HG03159 (cell line): ENCODE measurements around the gene CCDC110.

Source experiments
- ATAC-seq: cut with Tn5 transposase; IDR thresholded peaks from one replicate; pipeline ENCODE4 v1.9.1; 2021; ENCODE audit warnings: mild to moderate bottlenecking, moderate library complexity; ENCODE audit not compliant: unreplicated experiment

CCDC110 gene

DNA sequence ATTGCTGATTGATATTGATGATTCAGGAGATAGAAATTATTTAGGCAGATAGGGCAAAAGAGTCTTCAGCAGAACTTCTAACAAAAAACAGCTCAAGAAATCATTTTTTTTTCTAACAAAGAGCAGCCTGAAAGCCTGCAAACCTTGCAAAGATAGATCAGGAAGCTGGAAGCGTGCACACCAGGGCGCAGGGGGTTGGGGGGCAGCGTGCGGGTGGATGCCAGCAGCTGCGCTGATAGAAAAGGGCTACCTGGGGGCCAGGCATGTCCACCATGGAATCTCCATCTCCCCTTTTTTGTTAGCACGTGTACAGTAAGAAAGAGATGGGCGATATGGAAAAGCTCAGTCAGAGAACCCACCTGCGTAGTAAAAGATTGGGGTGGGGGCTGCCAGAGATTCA is 1.7 kb upstream of the CCDC110 start:
- no peak for ATAC-seq

DNA sequence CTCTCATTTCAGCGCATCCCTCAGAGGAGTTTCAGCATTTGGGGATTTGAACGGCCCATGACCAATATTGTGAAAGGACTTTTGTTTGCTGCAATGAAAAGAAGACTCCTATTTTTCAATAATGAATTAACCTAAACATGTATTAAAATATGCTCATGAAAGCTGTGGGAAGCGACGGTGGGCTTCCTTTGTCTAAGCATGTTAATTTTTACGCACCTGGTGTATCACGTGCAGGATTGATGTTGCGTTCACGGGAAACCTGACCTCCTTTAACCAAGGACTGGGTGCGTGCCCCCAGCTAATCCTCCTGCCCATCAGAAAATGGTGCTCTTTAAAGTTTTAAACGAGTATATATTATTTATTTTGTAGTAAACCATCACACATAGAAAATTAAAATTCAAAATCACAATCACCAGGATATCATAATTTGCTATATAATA is 590 bp upstream of the CCDC110 start:
- peak; percentile 9 for ATAC-seq

DNA sequence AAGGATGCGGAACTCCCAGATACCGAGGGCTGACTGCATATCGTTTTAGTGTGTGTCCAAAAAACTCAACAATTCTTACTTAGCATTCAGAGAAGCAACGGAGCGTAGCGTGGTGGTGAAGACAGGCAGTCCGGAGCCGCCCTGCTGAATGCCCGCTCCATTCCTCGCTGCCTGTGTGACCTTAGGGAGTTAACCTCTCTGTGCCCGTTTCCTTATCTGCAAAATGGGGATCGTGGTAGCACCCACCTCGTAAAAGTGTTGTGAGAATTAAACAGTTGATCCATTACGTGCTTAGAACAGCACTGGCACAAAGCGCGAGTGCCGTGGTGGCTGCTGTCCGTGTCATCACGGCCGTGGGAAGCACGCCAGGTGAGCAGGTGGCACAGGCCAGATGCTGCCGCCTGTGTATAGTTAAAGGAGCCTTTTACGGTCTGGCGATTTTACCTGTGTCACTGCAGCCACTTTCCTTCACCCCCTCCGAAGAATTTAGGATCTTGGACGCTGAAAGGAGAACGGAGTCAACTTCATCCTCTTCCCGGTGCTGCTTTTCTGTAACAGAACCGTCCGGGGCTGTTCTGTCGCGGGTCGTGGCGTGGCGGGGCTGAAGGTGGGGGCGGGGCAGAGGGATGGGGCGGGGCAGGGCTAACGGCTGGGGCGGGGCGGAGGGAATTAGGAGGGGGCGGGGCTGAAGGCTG is 885 bp downstream of the CCDC110 start:
- peak; percentile 25 for ATAC-seq

DNA sequence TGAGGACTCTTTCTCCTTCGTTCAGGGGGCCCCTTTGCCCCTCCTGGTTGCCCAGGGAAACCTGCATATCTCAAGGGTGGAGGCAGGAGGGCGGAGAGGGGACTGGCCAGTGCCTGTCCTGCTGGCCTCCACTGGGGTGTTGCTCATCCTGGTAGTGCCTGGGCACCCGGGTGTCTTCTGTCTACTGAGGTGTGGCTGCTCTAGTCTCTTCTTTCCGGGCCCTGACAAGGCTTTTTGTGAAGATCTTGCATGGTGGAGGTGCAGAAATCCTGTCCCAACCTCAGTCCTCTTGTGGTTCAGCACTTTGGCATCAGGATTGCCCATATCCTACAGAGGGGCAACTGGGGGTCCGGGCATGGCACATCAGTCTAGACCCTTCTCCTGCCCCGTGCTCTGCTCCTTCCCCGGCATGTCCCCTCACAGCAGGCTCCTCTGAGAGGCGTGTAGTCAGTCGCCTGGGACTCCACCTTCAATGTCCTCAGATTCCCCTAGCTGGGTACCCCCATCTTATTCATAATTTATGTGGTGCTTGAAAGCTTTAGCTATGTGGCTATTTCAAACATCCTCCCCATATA is 1.9 kb downstream of the CCDC110 start:
- ATAC-seq = no peak

DNA sequence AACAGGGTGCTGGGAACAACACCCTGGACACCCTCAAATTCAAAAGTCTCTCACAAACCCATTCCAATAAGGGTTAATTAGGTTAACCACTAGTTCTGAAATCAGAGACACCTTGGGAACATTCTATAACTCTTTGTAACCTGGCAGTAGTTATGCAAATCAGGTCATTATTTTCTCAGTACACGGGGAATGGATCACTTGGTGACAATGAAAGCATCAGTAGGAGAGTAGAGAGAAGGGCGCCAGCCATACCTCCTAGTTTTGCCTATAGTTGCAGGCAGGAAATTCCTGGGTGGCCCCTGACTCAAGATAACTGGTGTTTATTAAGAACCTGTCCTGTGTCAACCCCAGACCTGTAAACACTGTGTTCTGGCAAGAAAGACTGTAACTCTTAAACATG is 2.5 kb downstream of the CCDC110 start:
- ATAC-seq = no peak

DNA sequence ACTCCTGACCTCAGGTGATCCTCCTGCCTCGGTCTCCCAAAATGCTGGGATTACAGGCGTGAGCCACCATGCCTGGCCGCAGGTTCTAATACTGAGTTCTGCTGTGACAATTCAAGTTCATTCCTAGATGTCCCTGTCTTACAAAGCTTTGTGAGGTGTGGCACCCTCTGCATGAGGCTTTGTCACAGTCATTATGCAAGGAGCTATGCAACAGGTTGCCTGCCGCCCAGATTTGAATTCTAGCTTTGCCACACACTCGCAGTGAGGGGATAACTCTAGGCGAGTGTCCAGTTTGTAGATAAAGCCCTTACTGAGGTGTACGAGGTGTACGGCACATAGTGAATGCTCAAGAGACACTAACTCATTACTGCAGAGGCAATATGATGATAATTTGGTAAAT is 3.5 kb downstream of the CCDC110 start:
- no peak for ATAC-seq

DNA sequence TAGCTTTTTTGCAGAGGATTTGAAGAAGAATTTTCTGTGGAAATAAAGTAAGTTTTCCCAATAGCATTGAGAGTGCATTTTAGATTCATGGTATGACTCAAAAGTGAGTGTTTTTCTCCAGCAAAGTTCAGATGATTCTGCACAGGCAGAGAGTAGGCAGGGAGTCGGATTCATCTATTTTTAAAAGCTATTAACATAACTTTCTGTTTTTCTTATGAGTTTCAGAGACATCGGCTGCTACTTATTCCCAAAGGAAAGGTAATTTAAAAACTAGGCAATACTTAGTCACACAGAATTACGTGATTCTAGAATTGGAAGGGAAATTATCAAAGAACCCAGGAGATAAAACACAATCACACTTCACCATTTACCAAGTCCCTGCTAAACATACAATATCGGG is 4.4 kb downstream of the CCDC110 start:
- ATAC-seq = no peak

DNA sequence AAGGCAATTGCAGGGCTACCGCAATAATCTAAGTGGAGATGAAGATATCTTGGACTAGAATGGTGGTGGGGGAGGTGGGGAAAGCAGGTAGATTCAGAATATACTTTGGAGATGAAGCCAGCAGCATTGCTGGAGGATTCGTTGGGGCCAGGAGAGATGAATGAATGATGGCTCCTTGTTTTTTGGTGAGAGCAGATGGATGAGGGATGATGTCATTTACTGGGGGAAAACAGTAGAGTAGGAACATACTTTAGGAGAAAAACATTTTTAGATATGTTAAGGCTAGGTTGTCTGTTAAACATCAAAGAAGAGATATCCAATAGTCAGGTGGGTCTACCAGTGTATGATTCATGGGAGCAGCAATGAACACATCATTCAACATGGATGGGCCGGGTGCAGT is 5.8 kb downstream of the CCDC110 start:
- ATAC-seq = no peak

DNA sequence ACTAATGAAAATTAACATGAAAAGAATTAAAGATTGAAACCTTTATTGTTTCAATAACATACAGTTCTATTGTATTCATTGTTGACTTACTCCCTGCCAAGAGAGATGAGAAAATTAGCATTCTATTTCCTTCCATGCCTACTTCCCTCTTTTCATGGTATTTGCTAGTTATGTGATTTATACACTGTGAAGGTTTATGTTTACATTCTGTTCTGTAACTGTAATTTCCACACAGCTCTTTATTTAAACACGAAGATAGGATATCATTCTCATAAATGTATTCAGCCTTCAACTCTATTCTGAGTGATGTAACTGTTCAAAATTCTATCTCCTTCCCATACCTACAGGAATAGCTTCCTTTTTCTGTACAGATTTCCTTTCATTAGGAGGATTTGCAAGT is 6.6 kb downstream of the CCDC110 start:
- no peak for ATAC-seq

DNA sequence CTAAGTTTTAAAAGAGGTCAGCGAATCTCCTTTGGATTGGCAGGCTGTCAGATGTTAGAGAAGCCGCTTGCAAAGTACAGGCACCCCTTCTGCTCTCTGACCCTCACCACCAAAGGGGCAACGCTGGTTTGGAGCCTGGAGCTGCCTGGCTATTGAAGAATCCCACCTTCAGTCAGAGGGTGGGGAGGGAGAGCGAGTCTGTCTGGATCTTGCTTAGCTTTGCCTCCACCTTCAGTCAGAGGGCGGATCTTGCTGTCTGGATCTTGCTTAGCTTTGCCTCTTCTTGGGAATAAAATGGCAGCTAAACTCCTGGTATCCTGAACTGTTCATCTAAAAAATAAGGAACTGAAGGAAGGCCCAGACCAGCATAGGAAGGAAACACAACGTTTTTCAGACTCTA is 7.3 kb downstream of the CCDC110 start:
- no peak for ATAC-seq

DNA sequence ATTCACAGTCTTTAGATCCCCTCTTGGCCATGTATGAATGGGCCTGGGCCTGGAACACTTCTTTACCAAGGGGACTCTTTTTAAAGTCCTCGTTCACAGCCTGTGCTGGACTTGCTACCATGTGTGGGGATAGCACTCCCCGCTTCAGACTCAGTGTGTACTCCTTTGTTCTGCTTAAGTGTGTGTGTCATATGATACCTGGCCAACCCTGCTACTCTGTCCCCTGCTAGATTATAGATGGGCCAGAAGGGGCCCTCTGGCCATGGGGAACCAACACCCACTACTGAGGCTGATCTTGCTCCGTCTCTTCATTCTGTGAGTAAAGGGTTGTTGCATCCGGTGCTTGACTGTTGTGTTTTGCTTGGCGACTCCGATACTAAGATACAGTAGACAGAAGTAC is 8.0 kb downstream of the CCDC110 start:
- ATAC-seq = no peak

DNA sequence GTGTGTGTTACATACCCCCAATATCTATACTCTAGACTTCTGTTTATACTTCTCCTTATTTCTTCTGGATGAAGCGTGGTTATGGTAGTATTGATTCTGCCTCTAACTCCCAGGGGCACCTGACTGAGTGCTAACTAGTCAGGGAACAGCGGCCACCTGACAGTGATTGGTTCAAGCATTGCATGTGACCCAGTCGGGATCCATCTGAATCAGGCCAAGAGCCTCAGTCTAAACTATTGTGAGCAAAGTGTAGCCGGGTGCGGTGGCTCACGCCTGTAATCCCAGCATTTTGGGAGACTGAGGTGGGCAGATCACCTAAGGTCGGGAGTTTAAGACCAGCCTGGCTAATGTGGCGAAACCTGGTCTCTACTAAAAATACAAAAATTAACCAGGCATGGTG is 10.0 kb downstream of the CCDC110 start:
- ATAC-seq = no peak

DNA sequence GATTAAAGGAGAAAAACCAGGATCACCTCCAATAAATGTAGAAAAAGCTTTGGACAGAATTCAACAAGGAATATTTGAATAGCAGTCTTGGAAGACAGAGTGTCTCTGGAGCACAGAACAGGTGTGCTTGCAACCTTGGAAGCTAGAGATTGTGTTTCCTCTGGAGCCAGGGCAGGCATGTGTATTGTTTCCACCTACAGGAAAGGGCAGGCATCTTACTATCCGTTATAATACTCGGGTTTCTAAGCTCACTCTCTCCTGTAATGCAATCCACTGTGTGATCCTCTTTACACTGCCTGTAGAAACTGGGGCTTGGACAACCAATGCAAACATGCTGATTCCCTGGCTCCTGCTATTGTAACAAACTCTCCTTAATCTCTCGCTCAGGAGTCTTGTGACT is 14.4 kb downstream of the CCDC110 start:
- no peak for ATAC-seq

DNA sequence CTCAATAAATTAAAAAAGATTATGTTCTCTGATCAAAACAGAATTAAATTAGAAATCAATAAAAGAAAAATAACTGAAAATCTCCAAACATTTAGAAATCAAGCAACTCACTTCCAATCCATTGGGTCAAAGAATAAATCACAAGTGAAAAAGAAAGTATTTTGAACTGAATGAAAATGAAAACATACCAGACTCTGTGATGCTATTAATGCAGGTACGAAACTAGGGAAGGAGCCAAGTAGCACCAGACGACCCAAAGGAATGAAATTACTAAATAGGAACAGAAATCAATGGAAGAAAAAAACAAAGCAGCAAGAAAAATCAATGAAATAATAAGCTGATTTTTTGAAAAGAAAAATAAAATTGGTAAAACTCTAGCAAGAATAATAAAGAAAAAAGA is 15.4 kb downstream of the CCDC110 start:
- no peak for ATAC-seq

DNA sequence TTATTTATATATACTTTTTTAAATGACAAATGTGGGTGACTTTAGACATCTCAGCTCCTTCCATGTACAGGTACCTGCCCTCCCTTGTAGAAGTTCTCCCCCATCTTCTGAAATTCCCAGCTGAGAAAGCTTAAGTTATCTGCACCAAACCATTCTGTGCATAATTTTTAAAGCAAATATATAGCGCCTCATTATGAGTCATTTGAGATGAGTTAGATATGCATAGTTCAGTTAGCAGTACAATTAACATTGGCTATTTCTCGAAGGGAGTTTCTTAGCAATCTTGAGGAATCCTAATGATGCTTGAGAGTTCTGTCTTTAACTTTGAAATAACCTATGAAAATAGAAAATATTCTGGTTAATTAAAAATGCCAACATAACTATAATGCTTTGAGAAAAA is 26.3 kb downstream of the CCDC110 start:
- no peak for ATAC-seq

DNA sequence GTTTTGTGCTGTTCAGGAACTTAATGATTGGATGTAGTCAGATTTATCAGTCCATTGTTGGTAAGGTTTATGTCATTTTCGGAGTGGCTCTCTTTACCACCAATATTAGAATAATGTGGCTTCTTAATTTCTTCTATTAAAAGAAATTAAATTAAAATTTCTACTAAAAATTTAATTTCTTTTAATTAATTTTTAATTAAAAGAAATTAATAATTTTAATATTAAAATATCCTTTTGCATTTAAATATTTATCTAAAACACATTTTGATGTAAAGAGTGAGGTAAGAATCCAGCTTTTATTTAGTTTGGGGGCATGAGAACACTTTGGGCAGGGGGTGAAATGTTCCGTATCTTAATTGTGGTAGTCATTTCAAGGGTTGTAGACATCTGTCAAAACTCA is 30.1 kb downstream of the CCDC110 start:
- ATAC-seq = no peak

DNA sequence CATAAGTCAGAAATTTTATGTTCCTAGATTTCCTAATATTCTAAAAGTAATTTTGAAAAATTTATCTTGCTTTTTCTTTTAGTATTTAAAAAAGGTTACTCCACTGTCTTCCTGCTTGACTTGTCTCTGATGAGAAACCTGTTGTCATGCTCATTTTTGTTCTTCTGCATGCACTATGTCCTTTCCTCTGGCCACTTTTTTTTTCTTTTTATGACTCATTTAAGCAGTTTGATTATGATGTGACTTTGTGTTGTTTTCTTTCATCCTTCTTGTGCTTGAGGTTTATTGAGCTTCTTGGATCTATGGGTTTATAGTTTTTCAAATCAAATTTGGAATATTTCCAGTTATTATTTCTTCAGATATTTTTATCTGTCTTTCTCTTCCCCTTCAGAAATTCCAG is 33.7 kb downstream of the CCDC110 start:
- no peak for ATAC-seq

DNA sequence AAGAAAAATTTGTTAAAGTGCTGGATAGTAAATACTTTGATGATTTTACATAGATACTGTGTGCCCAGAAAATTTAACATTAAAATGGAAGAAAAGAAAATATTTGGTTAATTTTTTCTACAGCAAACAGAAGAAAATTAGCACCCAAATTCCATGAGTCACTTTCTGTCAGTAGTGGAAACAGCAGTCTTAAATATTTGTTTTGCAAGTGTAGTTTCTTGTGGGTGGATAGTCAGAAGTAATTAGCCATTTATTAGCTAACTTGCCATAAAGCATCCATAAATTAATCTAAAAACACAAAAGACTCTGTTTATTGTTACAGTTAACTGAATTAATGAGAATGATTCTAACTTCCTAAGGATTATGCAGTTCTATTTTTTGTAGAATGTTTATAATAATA is 36.1 kb downstream of the CCDC110 start:
- ATAC-seq = no peak

DNA sequence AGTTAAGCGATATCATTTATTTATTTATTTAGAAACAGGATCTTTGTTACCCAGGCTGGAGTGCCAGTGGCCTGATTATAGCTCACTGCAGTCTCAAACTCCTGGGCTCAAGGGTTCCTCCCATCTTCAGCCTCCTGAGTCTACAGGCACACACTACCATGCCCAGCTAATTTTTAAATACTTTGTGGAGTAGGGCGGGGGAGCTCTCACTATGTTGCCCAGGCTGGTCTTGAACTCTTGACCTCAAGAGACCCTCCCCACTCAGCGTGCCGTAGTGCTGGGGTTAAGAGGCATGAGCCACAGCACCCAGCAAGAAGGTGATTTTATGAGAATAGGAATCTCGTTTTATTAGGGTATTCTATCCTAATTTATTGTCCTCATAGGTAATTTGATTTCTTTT is 41.9 kb downstream of the CCDC110 start:
- ATAC-seq = no peak

DNA sequence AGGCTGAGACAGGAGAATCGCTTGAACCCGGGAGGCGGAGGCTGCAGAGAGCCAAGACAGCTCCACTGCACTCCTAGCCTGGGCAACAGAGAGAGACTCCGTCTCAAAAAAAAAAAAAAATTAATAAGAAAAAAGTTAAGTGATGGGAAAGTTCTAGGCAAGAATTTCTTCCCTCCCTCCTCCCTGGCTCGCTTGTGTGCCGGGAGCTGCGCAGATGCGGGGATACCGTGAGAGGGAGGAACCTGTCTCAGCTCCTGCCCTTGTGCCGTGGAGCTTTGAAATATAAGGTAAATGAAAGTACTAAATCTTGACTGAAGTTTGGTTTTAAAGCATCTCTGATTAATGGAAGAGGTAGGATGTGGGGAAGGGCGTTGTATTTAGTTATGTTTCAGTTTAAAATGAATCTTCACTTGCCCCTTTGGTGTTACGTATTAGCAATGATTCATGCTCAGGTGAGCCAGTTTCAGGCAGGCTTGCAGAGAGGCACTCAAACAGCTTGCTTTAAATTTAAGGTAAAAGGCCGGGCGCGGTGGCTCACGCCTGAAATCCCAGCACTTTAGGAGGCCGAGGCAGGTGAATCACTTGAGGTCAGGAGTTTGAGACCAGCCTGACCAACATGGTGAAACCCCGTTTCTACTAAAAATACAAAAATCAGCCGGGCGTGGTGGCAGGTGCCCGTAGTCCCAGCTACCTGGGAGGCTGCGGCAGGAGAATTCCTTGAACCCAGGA is 44.4 kb downstream of the CCDC110 start:
- ATAC-seq = no peak

DNA sequence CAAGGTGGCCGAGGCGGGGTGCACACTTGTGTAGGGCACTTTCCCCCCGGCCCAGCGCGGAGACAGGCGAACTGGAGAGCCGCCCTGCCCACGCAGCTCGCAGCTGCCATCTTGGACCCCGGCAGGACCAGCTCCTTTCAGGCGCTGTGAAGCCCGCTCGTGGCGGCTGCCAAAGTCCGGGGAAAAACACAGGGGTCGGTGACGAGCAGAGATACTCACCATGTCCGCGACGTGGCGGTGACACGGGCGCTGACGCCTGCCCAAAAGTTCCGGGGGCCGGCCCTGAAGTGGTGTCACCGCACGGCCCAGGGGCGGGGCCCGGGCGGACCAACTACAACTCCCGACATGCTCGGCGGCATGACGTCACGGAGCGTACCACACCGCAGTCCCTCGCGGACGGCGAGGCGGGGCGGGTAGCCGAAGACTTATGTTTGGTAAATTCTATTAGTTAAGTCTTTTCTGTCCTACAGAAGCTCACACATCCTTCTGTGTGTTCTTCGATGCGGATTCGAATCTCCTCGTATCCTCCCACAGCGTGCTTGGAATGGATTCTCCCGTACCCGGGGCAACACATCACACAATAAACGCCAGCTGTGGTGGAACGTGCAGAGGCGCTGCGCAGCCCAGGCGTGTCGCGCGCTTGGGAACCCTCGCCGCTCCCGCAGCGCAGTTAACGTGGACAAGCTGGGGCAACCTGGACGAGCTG is 45.7 kb downstream of the CCDC110 start, which contains the start of gene UFSP2:
Gene UFSP2 (minus strand): TSS at position 318 of the 706 bp plus-strand sequence. CDS start 96 bp downstream, at position 222.
- peak; percentile 90 for ATAC-seq
